K562 (cell line): ENCODE results near the gene YJU2. TPM values are rescaled to one million over a fixed set of nuclear protein-coding genes. Genes with fewer than 3 reads are reported as not detected.
A peak's percentile ranks its signal among the peaks of the same experiment; 100 is the strongest.

ENCODE experiments used
- CBX3 ChIP-seq, 2 experiments: IDR thresholded peaks; 1 replicate in 1 of 2; 2 replicates in 1 of 2; pipeline ENCODE4 v1.6.1; 2012; ENCODE audit warnings: inconsistent platforms in 2 of 2, low read length in 2 of 2, borderline replicate concordance in 1 of 2, control low read depth in 1 of 2
- CHD2 ChIP-seq: IDR thresholded peaks from 2 replicates; pipeline ENCODE4 v1.6.1; 2011; ENCODE audit warnings: low read depth, low read length
- ETV5 ChIP-seq: sonication (generic); formaldehyde crosslinking; IDR thresholded peaks from 2 replicates; pipeline ENCODE4 v1.4.0; 2020; ENCODE audit warnings: low read depth, mild to moderate bottlenecking, missing genetic modification reagents
- FOXA1 ChIP-seq: fragments of 450-650 bp; IDR thresholded peaks from 2 replicates; pipeline ENCODE4 v1.6.1; 2016; ENCODE audit warnings: mild to moderate bottlenecking, borderline replicate concordance
- HMG20A ChIP-seq: fragments of 450-650 bp; formaldehyde crosslinking; conservative IDR thresholded peaks from 2 replicates; pipeline ENCODE4 v1.4.0; 2020; ENCODE audit warnings: mild to moderate bottlenecking, mixed read lengths
- MBD1 ChIP-seq: fragments of 250-450 bp; sonication (Bioruptor Pico); IDR thresholded peaks from 2 replicates; pipeline ENCODE4 v1.8.0; 2022; ENCODE audit warnings: inconsistent platforms
- MCM2 ChIP-seq: fragments of 450-650 bp; IDR thresholded peaks from 2 replicates; pipeline ENCODE4 v1.6.1; 2017; ENCODE audit warnings: low read depth, mild to moderate bottlenecking
- MXD1 ChIP-seq: fragments of 250-450 bp; sonication (Bioruptor Pico); IDR thresholded peaks from 2 replicates; pipeline ENCODE4 v1.8.0; 2021; ENCODE audit warnings: borderline replicate concordance, mild to moderate bottlenecking, moderate library complexity; ENCODE audit not compliant: poor library complexity, severe bottlenecking
- NELFE ChIP-seq: IDR thresholded peaks from 2 replicates; pipeline ENCODE4 v1.6.1; 2011; ENCODE audit warnings: mild to moderate bottlenecking; ENCODE audit not compliant: insufficient read depth, insufficient read length
- NFIC ChIP-seq: fragments of 450-650 bp; IDR thresholded peaks from 2 replicates; pipeline ENCODE4 v1.6.1; 2017; ENCODE audit warnings: mild to moderate bottlenecking, inconsistent platforms
- PURB ChIP-seq: sonication (generic); formaldehyde crosslinking; IDR thresholded peaks from 2 replicates; pipeline ENCODE4 v1.9.0; 2021; ENCODE audit warnings: low read depth, mild to moderate bottlenecking, missing genetic modification reagents
- RCOR1 ChIP-seq, 2 experiments: IDR thresholded peaks; 2 replicates each; pipeline ENCODE4 v1.6.1; 2012; ENCODE audit warnings: low read depth in 2 of 2, low read length in 2 of 2, borderline replicate concordance in 1 of 2, improper control_type of control experiment in 1 of 2
- SMC3 ChIP-seq: conservative IDR thresholded peaks from 2 replicates; pipeline ENCODE4 v1.6.1; 2011; ENCODE audit warnings: low read depth, low read length, improper control_type of control experiment; ENCODE audit not compliant: insufficient read depth
- TBL1XR1 ChIP-seq, 2 experiments: IDR thresholded peaks; 2 replicates each; pipeline ENCODE4 v1.6.1; 2012; ENCODE audit warnings: improper control_type of control experiment in 2 of 2, low read length in 2 of 2, mild to moderate bottlenecking in 1 of 2
- TRIM28 ChIP-seq: fragments of 450-650 bp; IDR thresholded peaks from 2 replicates; pipeline ENCODE4 v1.6.1; 2017
- YY1 ChIP-seq, 3 experiments: IDR thresholded peaks; 2 replicates each; pipeline ENCODE4 v1.6.1; 2011; ENCODE audit warnings: low read length in 2 of 3, mild to moderate bottlenecking in 2 of 3, moderate library complexity in 2 of 3, borderline replicate concordance in 1 of 3, control low read depth in 1 of 3, low read depth in 1 of 3; ENCODE audit not compliant: insufficient read depth in 3 of 3, insufficient replicate concordance in 2 of 3, control insufficient read depth in 1 of 3, insufficient read length in 1 of 3; ENCODE audit errors: extremely low read depth in 1 of 3
- ZC3H4 ChIP-seq: sonication (generic); formaldehyde crosslinking; IDR thresholded peaks from 2 replicates; pipeline ENCODE4 v1.9.0; 2021; ENCODE audit warnings: missing genetic modification reagents, borderline replicate concordance
- ZKSCAN3 ChIP-seq: fragments of 250-450 bp; sonication (Bioruptor Pico); IDR thresholded peaks from 2 replicates; pipeline ENCODE4 v1.4.0; 2020
- ZNF785 ChIP-seq: fragments of 250-450 bp; sonication (Bioruptor Pico); IDR thresholded peaks from 2 replicates; pipeline ENCODE4 v1.4.0; 2020; ENCODE audit warnings: mild to moderate bottlenecking
- polyA plus RNA-seq, 8 experiments: library from polyadenylated mRNA; depleted of rRNA in 4 of 8; stranded (reverse) in 5 of 8; unstranded in 3 of 8; fragments of >200 nt; fragmentation: Nextera tagmentation in 2 of 8; fragmentation: Illumina TruSeq in 1 of 8; extraction: Ambion mirVana in 2 of 8; extraction: Trizol in 1 of 8; gene quantifications; 2 replicates each; pipeline versions ENCODE4 v1.2.1 to v1.2.3, GENCODE V29; 2011 to 2014; ENCODE audit warnings: inconsistent platforms in 1 of 8, missing spikeins in 1 of 8
- total RNA-seq, 7 experiments: library from RNA; depleted of rRNA in 6 of 7; stranded (reverse); fragments of >200 nt in 6 of 7; fragmentation: Illumina TruSeq in 2 of 7; extraction: Trizol in 2 of 7; gene quantifications; 2 replicates each; pipeline versions ENCODE4 v1.2.1 to v1.2.3, GENCODE V29; 2011 to 2021; ENCODE audit warnings: low replicate concordance in 1 of 7
- TF ChIP-seq, protein P1 (sequence below): fragments of 250-450 bp; sonication (Bioruptor Pico); IDR thresholded peaks from 2 replicates; pipeline ENCODE4 v1.4.0; 2020; ENCODE audit warnings: mild to moderate bottlenecking, moderate library complexity, borderline replicate concordance
- TF ChIP-seq, protein P2 (sequence below), 2 experiments: fragments of 450-650 bp; IDR thresholded peaks; 2 replicates each; pipeline ENCODE4 v1.6.1; 2016
- TF ChIP-seq, protein P3 (sequence below): fragments of 250-450 bp; sonication (Bioruptor Pico); IDR thresholded peaks from 2 replicates; pipeline ENCODE4 v1.4.0; 2020

The YJU2 gene
- total and polyA plus RNA-seq, 9 of the 15 experiments (the other 6 are each of a cell fraction or from before 2014, with no cell fraction given) = 0.41 to 34.9 (median 19.3) TPM

DNA sequence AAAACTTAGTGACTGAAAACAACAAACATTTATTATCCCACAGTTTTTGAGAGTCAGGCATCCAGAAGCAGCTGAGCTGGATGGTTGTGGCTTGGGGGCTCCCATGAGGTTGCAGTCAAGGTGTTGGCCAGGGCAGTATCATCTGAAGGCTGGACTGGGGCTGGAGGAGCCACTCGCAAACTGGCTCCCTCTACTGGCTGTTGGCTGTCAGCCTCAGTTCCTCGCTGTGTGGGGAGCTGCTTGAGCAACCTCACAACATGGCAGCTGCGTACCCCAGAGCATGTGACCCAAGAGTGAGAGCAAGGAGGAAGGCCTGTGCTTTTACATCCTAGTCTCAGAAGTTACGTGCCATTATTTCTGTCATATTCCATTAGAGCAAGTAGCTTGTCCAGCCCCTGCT is 9.7 kb downstream of the YJU2 start (continued):
- TF ChIP-seq MXD1 (CRISPR knock-in tag) (no peak), ZKSCAN3 (CRISPR knock-in tag) (no peak), MBD1 (CRISPR knock-in tag) (no peak), NFIC (no peak), ZNF785 (CRISPR knock-in tag) (no peak), TRIM28 (peak; percentile 73; the same call in 1 of the 2 replicates), TBL1XR1 (IDR thresholded peaks at IDR 0.05; ENCODE audit: low read length in 2 of 2) (no peak), ZC3H4 (CRISPR knock-in tag) (no peak), FOXA1 (no peak), CHD2 (no peak), YY1 (IDR thresholded peaks at IDR 0.05; ENCODE audit: borderline replicate concordance in 1 of 3, control insufficient read depth in 1 of 3, extremely low read depth in 1 of 3, insufficient read depth in 3 of 3, insufficient read length in 1 of 3, insufficient replicate concordance in 2 of 3, low read depth in 1 of 3, low read length in 2 of 3) (peak; percentile 12 to 88 (median 75)), CBX3 (IDR thresholded peaks at IDR 0.05; ENCODE audit: borderline replicate concordance in 1 of 2, low read length in 2 of 2) (peak in 1 of 2 experiments; percentile 98; a peak in 2 of 3 replicates), SMC3 (0 out of 2 replicates have a peak, but pooled peaks have one; percentile 6), RCOR1 (IDR thresholded peaks at IDR 0.05; ENCODE audit: borderline replicate concordance in 1 of 2, low read depth in 2 of 2, low read length in 2 of 2) (no peak), HMG20A (no peak), ETV5 (no peak), NELFE (no peak), MCM2 (no peak), PURB (no peak)
- TF ChIP-seq, protein P1, sequence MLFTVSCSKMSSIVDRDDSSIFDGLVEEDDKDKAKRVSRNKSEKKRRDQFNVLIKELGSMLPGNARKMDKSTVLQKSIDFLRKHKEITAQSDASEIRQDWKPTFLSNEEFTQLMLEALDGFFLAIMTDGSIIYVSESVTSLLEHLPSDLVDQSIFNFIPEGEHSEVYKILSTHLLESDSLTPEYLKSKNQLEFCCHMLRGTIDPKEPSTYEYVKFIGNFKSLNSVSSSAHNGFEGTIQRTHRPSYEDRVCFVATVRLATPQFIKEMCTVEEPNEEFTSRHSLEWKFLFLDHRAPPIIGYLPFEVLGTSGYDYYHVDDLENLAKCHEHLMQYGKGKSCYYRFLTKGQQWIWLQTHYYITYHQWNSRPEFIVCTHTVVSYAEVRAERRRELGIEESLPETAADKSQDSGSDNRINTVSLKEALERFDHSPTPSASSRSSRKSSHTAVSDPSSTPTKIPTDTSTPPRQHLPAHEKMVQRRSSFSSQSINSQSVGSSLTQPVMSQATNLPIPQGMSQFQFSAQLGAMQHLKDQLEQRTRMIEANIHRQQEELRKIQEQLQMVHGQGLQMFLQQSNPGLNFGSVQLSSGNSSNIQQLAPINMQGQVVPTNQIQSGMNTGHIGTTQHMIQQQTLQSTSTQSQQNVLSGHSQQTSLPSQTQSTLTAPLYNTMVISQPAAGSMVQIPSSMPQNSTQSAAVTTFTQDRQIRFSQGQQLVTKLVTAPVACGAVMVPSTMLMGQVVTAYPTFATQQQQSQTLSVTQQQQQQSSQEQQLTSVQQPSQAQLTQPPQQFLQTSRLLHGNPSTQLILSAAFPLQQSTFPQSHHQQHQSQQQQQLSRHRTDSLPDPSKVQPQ (CRISPR knock-in tag) = no peak
- TF ChIP-seq, protein P2, sequence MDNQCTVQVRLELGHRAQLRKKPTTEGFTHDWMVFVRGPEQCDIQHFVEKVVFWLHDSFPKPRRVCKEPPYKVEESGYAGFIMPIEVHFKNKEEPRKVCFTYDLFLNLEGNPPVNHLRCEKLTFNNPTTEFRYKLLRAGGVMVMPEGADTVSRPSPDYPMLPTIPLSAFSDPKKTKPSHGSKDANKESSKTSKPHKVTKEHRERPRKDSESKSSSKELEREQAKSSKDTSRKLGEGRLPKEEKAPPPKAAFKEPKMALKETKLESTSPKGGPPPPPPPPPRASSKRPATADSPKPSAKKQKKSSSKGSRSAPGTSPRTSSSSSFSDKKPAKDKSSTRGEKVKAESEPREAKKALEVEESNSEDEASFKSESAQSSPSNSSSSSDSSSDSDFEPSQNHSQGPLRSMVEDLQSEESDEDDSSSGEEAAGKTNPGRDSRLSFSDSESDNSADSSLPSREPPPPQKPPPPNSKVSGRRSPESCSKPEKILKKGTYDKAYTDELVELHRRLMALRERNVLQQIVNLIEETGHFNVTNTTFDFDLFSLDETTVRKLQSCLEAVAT (IDR thresholded peaks at IDR 0.05) = no peak
- TF ChIP-seq, protein P3, sequence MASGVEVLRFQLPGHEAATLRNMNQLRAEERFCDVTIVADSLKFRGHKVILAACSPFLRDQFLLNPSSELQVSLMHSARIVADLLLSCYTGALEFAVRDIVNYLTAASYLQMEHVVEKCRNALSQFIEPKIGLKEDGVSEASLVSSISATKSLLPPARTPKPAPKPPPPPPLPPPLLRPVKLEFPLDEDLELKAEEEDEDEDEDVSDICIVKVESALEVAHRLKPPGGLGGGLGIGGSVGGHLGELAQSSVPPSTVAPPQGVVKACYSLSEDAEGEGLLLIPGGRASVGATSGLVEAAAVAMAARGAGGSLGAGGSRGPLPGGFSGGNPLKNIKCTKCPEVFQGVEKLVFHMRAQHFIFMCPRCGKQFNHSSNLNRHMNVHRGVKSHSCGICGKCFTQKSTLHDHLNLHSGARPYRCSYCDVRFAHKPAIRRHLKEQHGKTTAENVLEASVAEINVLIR (CRISPR knock-in tag) = no peak
